Thyroid gland (tissue), 4 donors: ENCODE measurements around the gene ZNF438. TPM values are rescaled to one million over a fixed set of nuclear protein-coding genes. Genes with fewer than 3 reads are reported as not detected.
"Not testable (repeated sequence)": the region's sequence is repeated elsewhere in the genome, so short reads cannot be mapped to it uniquely, and the experiment has no call there.

Experiments used
- DNase-seq, 2 donors: peaks; one replicate each; pipeline ENCODE4 v3.0.0-alpha.2; 2019
- H3K27ac ChIP-seq, 3 donors: fragments of 200-600 bp; sonication (generic); 1 replicate in 2 of 3; 2 replicates in 1 of 3; pipeline ENCODE4 v1.5.1; 2016 to 2019; ENCODE audit warnings: mild to moderate bottlenecking in 1 of 3, moderate library complexity in 1 of 3
- H3K27me3 ChIP-seq: fragments of 200-600 bp; sonication (generic); one replicate; pipeline ENCODE4 v1.5.1; 2019
- H3K36me3 ChIP-seq, 2 donors: fragments of 200-600 bp; sonication (generic); one replicate each; pipeline ENCODE4 v1.5.1; 2016 to 2019
- H3K4me1 ChIP-seq, 2 donors: fragments of 200-600 bp; sonication (generic); one replicate each; pipeline ENCODE4 v1.5.1; 2017 to 2019
- H3K4me3 ChIP-seq, 3 donors: fragments of 200-600 bp; sonication (generic); replicated peaks in 1 of 3; 1 replicate in 2 of 3; 2 replicates in 1 of 3; pipeline ENCODE4 v1.5.1; 2016; ENCODE audit warnings: mild to moderate bottlenecking in 1 of 3
- H3K9me3 ChIP-seq: fragments of 200-600 bp; sonication (generic); one replicate; pipeline ENCODE4 v1.5.1; 2017
- POLR2A ChIP-seq, 2 donors: fragments of 450-650 bp; IDR thresholded peaks; one replicate each; pipeline ENCODE4 v1.6.1; 2017; ENCODE audit warnings: antibody characterized with exemption in 2 of 2, mild to moderate bottlenecking in 2 of 2, moderate library complexity in 1 of 2
- WGBS, 2 donors: methylation state at CpG; one replicate each; pipeline ENCODE4 v1.1.5; 2017; 5-methylcytosine and 5-hydroxymethylcytosine counted together
- intact Hi-C: fragments of 100-400 bp; cut with DNase I; formaldehyde crosslinking; loops from one replicate; pipeline ENCODE4 v1.15.1; 2023
- total RNA-seq, 4 donors: library from RNA; depleted of rRNA; stranded (reverse); fragments of >200 nt; gene quantifications; one replicate each; pipeline ENCODE4 v1.2.3, GENCODE V29; 2016
- TF ChIP-seq, protein P1 (sequence below), 6 experiments: fragments of 200-600 bp in 3 of 6; fragments of 450-650 bp in 3 of 6; sonication (generic) in 3 of 6; IDR thresholded peaks; one replicate each; pipeline ENCODE4 v1.5.1; 2016 to 2019; ENCODE audit warnings: antibody characterized with exemption in 6 of 6, mild to moderate bottlenecking in 2 of 6, inconsistent platforms in 1 of 6, moderate library complexity in 1 of 6

The ZNF438 gene
- total RNA-seq, 4 donors from 2014 or later, result 19.2 to 21.8 (median 20.3) TPM

GRCh38 chr10:31061941-31062340, 30.3 kb upstream of the ZNF438 start:
- Histone ChIP-seq H3K27me3 (no peaks in the 10 kb centered on the region), H3K36me3 (no peaks in the 10 kb centered on the region), H3K27ac (peak overlapping the region in 1 of 3 donors; percentile 5), H3K9me3 (no peaks in the 10 kb centered on the region), H3K4me3 (no peak overlapping the region), H3K4me1 (peaks cover 0 to 16% of the 10 kb centered on the region in 2 donors)
- no peak for DNase-seq
- intact Hi-C loops, result no loop called here
- 93 to 95% methylated on average over 9 of the region's 9 CpGs for WGBS, 2 donors
- TF ChIP-seq, protein P1, sequence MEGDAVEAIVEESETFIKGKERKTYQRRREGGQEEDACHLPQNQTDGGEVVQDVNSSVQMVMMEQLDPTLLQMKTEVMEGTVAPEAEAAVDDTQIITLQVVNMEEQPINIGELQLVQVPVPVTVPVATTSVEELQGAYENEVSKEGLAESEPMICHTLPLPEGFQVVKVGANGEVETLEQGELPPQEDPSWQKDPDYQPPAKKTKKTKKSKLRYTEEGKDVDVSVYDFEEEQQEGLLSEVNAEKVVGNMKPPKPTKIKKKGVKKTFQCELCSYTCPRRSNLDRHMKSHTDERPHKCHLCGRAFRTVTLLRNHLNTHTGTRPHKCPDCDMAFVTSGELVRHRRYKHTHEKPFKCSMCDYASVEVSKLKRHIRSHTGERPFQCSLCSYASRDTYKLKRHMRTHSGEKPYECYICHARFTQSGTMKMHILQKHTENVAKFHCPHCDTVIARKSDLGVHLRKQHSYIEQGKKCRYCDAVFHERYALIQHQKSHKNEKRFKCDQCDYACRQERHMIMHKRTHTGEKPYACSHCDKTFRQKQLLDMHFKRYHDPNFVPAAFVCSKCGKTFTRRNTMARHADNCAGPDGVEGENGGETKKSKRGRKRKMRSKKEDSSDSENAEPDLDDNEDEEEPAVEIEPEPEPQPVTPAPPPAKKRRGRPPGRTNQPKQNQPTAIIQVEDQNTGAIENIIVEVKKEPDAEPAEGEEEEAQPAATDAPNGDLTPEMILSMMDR (IDR thresholded peaks at IDR 0.05), result no peak
- no peak for TF ChIP-seq POLR2A (IDR thresholded peaks at IDR 0.05)

DNA sequence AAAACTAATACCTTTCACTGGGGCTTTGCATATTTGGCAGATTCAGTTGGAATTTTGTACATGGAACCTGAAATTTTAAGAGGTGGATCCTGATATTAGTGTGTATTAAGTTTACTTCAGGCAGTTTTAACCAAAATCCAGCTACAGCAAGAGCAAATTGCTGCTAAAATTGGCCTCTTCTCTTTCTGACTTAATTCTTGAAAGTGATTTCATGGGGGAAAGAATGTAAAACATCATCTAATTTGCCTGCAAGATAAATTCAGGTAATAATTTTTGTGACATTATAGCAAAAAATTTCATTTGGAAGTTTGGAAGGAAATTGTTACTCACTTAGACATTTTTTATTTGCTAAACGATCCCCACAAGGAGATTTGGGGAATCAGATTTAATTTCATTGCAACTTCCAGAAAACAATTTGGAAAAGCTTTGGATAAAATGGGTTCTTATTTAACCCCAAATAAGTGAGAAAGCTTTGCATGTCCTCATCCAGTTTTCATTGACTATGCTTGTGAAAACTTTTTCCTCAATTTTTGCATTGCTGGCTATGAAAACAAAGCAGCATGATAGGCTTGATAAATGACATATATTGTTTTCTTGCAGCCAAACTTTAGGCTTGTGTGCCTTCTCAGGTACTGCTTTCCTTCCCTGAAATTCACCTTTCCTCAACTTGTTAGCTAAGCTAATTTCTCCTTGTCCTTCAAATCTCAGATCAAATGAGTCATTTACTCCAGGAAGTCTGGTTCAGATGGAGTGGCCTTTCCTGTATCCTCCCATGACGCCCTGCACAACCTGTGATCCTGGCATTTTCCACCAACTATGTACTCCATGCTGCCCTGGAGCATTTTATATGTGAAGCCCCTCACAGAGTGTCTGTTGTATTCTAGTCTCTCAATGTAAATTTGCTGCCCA, 27.4 kb upstream of the ZNF438 start:
- intact Hi-C loops, result no loop called here
- 68 to 79% methylated on average over 2 of the region's 2 CpGs for WGBS, 2 donors

DNA sequence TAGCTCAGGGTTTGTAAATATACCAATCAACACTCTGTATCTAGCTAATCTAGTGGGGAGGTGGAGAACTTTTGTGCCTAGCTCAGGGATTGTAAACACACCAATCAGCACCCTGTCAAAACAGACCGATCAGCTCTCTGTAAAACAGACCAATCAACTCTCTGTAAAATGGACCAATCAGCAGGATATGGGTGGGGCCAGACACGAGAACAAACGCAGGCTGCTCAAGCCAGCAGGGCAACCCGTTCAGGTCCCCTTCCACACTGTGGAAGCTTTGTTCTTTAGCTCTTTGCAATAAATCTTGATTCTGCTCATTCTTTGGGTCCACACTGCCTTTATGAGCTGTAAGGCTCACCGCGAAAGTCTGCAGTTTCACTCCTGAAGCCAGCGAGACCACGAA, 25.0 kb upstream of the ZNF438 start:
- DNase-seq, H3K4me1 ChIP-seq, H3K27ac ChIP-seq, H3K36me3 ChIP-seq, H3K27me3 ChIP-seq, H3K9me3 ChIP-seq, intact Hi-C loops, H3K4me3 ChIP-seq: not testable (repeated sequence)
- 79 to 93% methylated on average over 8 of the region's 8 CpGs for WGBS, 2 donors

More for the DNA sequence above, 27.4 kb upstream of the ZNF438 start:
- H3K36me3 ChIP-seq, result no peaks in the 10 kb centered on the region
- no peaks in the 10 kb centered on the region for H3K27me3 ChIP-seq
- H3K4me3 ChIP-seq, result no peak overlapping the region
- no peak for TF ChIP-seq POLR2A (IDR thresholded peaks at IDR 0.05)
- TF ChIP-seq, protein P1 (IDR thresholded peaks at IDR 0.05), result no peak
- H3K9me3 ChIP-seq, result no peaks in the 10 kb centered on the region
- peaks cover 0 to 6% of the 10 kb centered on the region in 2 donors for H3K4me1 ChIP-seq
- no peak overlapping the region for H3K27ac ChIP-seq
- DNase-seq, result no peak

GRCh38 chr10:31055573-31056251, 24.0 kb upstream of the ZNF438 start:
- H3K27me3 ChIP-seq, result no peaks in the 10 kb centered on the region
- no peak for DNase-seq
- WGBS, 2 donors, result 88 to 94% methylated on average over 6 to 8 of the region's 27 CpGs
- no peak overlapping the region for H3K27ac ChIP-seq
- intact Hi-C loops, result no loop called here
- no peak overlapping the region for H3K4me3 ChIP-seq
- TF ChIP-seq, protein P1 (IDR thresholded peaks at IDR 0.05), result no peak
- TF ChIP-seq POLR2A (IDR thresholded peaks at IDR 0.05), result no peak
- H3K36me3 ChIP-seq, result no peaks in the 10 kb centered on the region
- H3K4me1 ChIP-seq, result no peaks in the 10 kb centered on the region
- no peaks in the 10 kb centered on the region for H3K9me3 ChIP-seq

GRCh38 chr10:31051703-31052102, 20.0 kb upstream of the ZNF438 start:
- TF ChIP-seq POLR2A (IDR thresholded peaks at IDR 0.05), result no peak
- TF ChIP-seq, protein P1 (IDR thresholded peaks at IDR 0.05), result no peak
- Histone ChIP-seq H3K9me3 (no peaks in the 10 kb centered on the region), H3K27me3 (no peaks in the 10 kb centered on the region), H3K4me3 (no peak overlapping the region), H3K4me1 (no peaks in the 10 kb centered on the region), H3K36me3 (no peaks in the 10 kb centered on the region), H3K27ac (no peak overlapping the region)
- WGBS, 2 donors, result 78 to 89% methylated on average over 4 of the region's 4 CpGs
- DNase-seq, result no peak
- intact Hi-C loops, result no loop called here
